ENCODE results near the gene TMEM14A.

TMEM14A gene

DNA sequence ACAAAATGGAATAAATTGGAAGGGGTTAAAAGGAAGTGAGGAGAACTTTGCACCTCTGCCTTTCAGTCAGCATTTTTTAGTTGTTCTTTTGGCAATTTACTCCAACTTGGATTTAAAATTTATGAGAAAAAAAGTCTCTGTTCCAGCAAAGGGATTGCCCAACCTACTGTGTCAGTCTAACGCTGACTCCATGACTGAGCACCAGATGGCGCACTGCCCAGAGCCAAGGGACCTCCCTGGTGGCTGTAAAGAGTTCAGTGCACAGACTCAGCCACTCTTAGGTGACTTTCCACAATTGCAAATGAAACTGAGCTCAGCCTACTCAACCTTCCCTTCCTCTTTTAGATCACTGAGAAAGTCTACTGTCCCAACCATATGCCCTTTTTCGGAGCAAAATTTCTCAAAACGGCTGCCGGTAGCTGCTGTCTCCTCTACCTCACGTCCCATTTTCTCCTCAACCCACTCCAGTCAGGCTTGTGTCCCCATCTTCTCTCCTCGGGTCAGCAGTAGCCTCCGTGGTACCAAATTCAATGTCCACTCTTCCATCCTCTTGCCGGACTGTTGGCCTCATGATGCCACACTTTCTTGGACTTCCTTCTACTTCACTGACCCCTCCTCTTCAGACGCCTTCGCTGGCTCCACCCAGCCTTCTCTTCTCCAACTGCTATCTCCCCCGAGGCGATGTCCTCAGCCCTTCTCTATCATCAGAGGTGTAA, 53.7 kb downstream of the TMEM14A start:
- H3K4me3 ChIP-seq (ENCODE audit: control insufficient read depth, low read depth, low read length): no peak overlapping the region
- TF ChIP-seq, protein P1, sequence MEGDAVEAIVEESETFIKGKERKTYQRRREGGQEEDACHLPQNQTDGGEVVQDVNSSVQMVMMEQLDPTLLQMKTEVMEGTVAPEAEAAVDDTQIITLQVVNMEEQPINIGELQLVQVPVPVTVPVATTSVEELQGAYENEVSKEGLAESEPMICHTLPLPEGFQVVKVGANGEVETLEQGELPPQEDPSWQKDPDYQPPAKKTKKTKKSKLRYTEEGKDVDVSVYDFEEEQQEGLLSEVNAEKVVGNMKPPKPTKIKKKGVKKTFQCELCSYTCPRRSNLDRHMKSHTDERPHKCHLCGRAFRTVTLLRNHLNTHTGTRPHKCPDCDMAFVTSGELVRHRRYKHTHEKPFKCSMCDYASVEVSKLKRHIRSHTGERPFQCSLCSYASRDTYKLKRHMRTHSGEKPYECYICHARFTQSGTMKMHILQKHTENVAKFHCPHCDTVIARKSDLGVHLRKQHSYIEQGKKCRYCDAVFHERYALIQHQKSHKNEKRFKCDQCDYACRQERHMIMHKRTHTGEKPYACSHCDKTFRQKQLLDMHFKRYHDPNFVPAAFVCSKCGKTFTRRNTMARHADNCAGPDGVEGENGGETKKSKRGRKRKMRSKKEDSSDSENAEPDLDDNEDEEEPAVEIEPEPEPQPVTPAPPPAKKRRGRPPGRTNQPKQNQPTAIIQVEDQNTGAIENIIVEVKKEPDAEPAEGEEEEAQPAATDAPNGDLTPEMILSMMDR (conservative IDR thresholded peaks at IDR 0.05; ENCODE audit: control insufficient read depth, insufficient read depth, low read depth, low read length): peak; percentile 63
- DNase-seq (ENCODE audit: low read depth): peak; percentile 83

DNA sequence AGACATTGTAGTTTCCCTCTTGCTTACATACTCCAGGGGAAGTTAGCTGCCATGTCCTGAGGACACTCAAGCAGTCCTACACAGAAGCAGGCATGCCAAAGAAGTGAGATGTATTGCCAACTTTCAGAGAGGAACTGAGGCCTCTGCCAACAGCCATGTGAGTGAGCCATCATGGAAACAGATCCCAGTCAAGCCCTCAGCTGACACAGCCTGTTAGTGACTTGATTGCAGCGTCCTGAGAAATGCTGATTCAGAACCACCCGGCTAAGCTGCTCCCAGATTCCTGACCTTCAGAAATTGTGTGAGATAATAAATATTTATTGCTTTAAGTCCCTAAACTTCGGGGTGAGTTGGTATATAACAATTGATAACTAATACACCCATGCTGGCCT, 54.2 kb downstream of the TMEM14A start:
- TF ChIP-seq, protein P1 (conservative IDR thresholded peaks at IDR 0.05; ENCODE audit: control insufficient read depth, insufficient read depth, low read depth, low read length): no peak
- peak; percentile 36 for DNase-seq (ENCODE audit: low read depth)
- no peak overlapping the region for H3K4me3 ChIP-seq (ENCODE audit: control insufficient read depth, low read depth, low read length)

DNA sequence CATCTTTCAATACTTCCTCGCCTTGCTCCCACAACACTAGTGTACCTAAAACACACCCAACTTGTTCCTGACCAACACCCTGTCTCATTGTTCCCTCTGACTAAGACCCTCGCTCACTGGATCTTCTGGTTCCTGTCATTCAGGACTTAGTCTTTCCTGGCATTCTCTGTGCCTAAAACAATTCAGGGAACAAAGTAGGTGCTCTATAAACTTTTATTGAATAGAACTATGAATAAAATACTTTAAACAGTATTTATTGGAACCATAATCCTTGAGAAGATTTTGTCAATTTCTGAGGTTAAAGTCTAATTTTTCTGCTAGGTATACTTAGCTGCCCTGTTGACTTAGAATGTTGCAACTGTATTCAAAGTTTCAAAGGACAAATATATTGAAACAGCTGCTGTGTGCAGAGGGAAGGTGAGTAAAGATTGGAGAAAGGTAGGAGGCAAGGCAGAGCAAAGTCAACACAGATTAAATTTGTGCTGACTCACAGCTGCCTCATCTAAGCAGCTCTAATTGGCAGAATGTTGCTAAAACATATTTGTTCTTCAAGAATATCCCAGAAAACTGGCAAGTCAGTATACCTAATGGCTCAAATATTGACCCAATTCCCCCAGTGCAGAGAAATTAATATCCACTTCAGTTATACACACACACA, 54.8 kb downstream of the TMEM14A start:
- H3K4me3 ChIP-seq (ENCODE audit: control insufficient read depth, low read depth, low read length): no peak overlapping the region
- DNase-seq (ENCODE audit: low read depth): peak; percentile 43
- TF ChIP-seq, protein P1 (conservative IDR thresholded peaks at IDR 0.05; ENCODE audit: control insufficient read depth, insufficient read depth, low read depth, low read length): no peak

DNA sequence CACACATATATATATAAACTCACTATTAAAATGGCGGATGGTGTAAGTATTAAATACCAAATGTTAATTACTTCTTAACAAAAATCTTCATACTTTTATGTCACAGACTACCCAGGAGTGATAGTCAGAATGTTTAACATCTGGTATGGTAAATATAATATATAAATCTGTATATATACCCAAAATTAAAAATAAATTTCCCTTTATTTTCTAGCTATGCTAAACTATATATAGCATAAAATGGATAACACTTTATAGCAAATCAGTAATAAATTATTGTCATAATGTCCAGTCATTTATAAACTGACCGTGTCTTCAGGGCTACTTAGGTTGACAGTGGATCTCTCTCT, 55.3 kb downstream of the TMEM14A start:
- DNase-seq (ENCODE audit: low read depth): no peak
- TF ChIP-seq, protein P1 (conservative IDR thresholded peaks at IDR 0.05; ENCODE audit: control insufficient read depth, insufficient read depth, low read depth, low read length): no peak
- no peak overlapping the region for H3K4me3 ChIP-seq (ENCODE audit: control insufficient read depth, low read depth, low read length)

DNA sequence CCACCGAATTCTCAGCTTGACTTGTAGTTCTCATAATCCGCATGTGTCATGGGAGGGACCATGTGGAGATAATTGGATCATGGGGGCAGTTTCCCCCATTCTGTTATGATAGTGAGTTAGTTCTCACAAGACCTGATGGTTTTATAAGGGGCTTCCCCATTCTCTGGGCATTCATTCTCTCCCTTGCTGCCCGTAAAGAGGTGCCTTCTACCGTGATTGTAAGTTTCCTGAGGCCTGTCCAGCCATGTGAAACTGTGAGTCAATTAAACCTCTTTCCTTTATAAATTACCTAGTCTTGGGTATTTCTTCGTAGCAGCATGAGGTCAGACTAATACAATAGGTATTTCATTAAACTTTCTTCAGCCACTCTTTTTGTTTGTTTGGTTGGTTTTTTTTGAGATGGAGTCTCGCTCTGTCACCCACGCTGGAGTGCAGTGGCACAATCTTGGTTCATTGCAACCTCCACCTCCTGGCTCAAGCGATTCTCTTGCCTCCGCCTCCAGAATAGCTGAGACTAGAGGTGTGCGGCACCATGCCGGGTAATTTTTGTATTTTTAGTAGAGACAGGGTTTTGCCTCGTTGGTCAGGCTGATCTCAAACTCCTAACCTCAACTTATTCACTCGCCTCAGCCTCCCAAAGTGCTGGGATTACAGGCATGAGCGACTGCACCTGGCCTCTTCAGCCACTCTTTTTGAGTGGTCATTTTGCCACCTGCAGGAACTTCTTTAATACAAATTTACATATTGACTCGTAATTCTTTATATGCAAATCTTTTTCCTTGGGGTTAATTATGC, 56.0 kb downstream of the TMEM14A start:
- no peak overlapping the region for H3K4me3 ChIP-seq (ENCODE audit: control insufficient read depth, low read depth, low read length)
- no peak for DNase-seq (ENCODE audit: low read depth)
- TF ChIP-seq, protein P1 (conservative IDR thresholded peaks at IDR 0.05; ENCODE audit: control insufficient read depth, insufficient read depth, low read depth, low read length): no peak

DNA sequence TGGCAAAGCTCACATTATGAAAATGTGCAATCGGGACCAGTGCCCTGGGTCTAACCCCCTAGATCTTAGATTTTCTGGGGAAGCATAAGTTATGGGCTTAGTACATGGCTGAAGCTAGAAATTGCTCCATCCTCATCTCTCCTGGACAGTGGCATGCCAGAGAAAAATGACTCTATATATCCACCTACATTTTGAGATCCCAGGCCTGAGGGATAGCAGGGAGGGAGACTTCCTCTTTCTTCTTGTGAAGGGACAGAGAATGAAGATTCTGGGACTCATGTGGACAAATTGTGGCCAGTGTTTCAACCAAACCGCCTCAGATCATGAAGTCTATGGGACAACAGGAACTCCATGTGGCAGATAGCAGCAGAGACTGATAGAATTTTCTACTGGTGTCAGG, 57.0 kb downstream of the TMEM14A start:
- no peak overlapping the region for H3K4me3 ChIP-seq (ENCODE audit: control insufficient read depth, low read depth, low read length)
- TF ChIP-seq, protein P1 (conservative IDR thresholded peaks at IDR 0.05; ENCODE audit: control insufficient read depth, insufficient read depth, low read depth, low read length): no peak
- DNase-seq (ENCODE audit: low read depth): no peak
